Spleen (tissue), 11 donors: Measurements from ENCODE around the gene SSBP3. TPM values are rescaled to one million over a fixed set of nuclear protein-coding genes. Genes with fewer than 3 reads are reported as not detected.
"Not testable (repeated sequence)": the region's sequence is repeated elsewhere in the genome, so short reads cannot be mapped to it uniquely, and the experiment has no call there.

Source experiments
- DNase-seq: peaks from one replicate; pipeline ENCODE4 v3.0.0-alpha.2; 2020
- H3K27ac ChIP-seq, 8 donors: fragments of 200-600 bp; sonication (generic) in 7 of 8; 1 replicate in 4 of 8; 2 replicates in 4 of 8; pipeline versions ENCODE4 v1.5.0 to v1.8.0; 2016 to 2021; ENCODE audit warnings: inconsistent platforms in 4 of 8, mild to moderate bottlenecking in 4 of 8, moderate library complexity in 1 of 8
- H3K27me3 ChIP-seq, 7 donors: fragments of 200-600 bp; sonication (generic) in 6 of 7; replicated peaks in 1 of 7; 1 replicate in 4 of 7; 2 replicates in 3 of 7; pipeline versions ENCODE4 v1.5.0 to v1.8.0; 2016 to 2021; ENCODE audit warnings: inconsistent platforms in 3 of 7, mild to moderate bottlenecking in 1 of 7
- H3K36me3 ChIP-seq, 6 donors: fragments of 200-600 bp; sonication (generic) in 5 of 6; 1 replicate in 4 of 6; 2 replicates in 2 of 6; pipeline versions ENCODE4 v1.5.0 to v1.8.0; 2016 to 2021; ENCODE audit warnings: inconsistent platforms in 2 of 6
- H3K4me1 ChIP-seq, 6 donors: fragments of 200-600 bp; sonication (generic) in 5 of 6; 1 replicate in 3 of 6; 2 replicates in 3 of 6; pipeline versions ENCODE4 v1.5.0 to v1.8.0; 2016 to 2021; ENCODE audit warnings: inconsistent platforms in 3 of 6
- H3K4me3 ChIP-seq, 8 donors: fragments of 200-600 bp; sonication (generic) in 7 of 8; 1 replicate in 4 of 8; 2 replicates in 4 of 8; pipeline versions ENCODE4 v1.5.0 to v1.8.0; 2016 to 2021; ENCODE audit warnings: inconsistent platforms in 4 of 8, mild to moderate bottlenecking in 4 of 8, moderate library complexity in 2 of 8
- H3K9me3 ChIP-seq, 8 donors: fragments of 200-600 bp; sonication (generic) in 7 of 8; 1 replicate in 4 of 8; 2 replicates in 4 of 8; pipeline versions ENCODE4 v1.5.0 to v1.8.0; 2016 to 2021; ENCODE audit warnings: inconsistent platforms in 4 of 8
- POLR2A ChIP-seq, 3 donors: fragments of 450-650 bp; IDR thresholded peaks; one replicate each; pipeline ENCODE4 v1.5.1; 2017; ENCODE audit warnings: antibody characterized with exemption in 3 of 3, mild to moderate bottlenecking in 1 of 3
- POLR2AphosphoS5 ChIP-seq, 3 donors: sonication (generic); formaldehyde crosslinking; IDR thresholded peaks; one replicate each; pipeline ENCODE4 v1.5.1; 2017; ENCODE audit warnings: antibody characterized with exemption in 3 of 3
- WGBS, 5 donors: extraction: QIAGEN DNeasy Blood & Tissue Kit in 3 of 5; methylation state at CpG; one replicate each; pipeline versions ENCODE4 v1.1.5 to v1.1.7; 2013 to 2018; 5-methylcytosine and 5-hydroxymethylcytosine counted together
- intact Hi-C: fragments of 100-400 bp; cut with DNase I; formaldehyde crosslinking; loops from one replicate; pipeline ENCODE4 v1.15.0; 2023; ENCODE audit warnings: low total_unique reads
- polyA plus RNA-seq, 3 donors: library from polyadenylated mRNA; stranded (reverse); fragments of 200-250 nt; gene quantifications; one replicate each; pipeline ENCODE4 v1.2.1, GENCODE V29; 2013
- total RNA-seq, 7 donors: library from RNA; depleted of rRNA in 3 of 7; stranded (reverse); fragments of >200 nt in 3 of 7; fragmentation: NEBNext Ultra II Directional in 4 of 7; extraction: Animal tissue kit (Norgen Biotek cat#: 25700) in 4 of 7; gene quantifications; one replicate each; pipeline versions ENCODE4 v1.1.0 to v1.2.1, GENCODE V29; 2016 to 2021
- TF ChIP-seq, protein P1 (sequence below), 11 experiments: fragments of 200-600 bp in 7 of 11; fragments of 450-650 bp in 4 of 11; sonication (generic) in 4 of 11; IDR thresholded peaks in 8 of 11; conservative IDR thresholded peaks in 3 of 11; 1 replicate in 7 of 11; 2 replicates in 4 of 11; pipeline versions ENCODE4 v1.4.0 to v1.8.0; 2016 to 2021; ENCODE audit warnings: antibody characterized with exemption in 11 of 11, inconsistent platforms in 4 of 11, mild to moderate bottlenecking in 1 of 11
- donor health status: healthy with polysubstance abuse.
- donor health status: DM: no; HTN: no; CAD: no; lungs with moderate emphysema.
- donor health status: DM: no; HTN: no; CAD: no.
- donor health status: Bipolar disorder and iron deficiency.
- donor health status: healthy.
- donor health status: DM: no; HTN: no; CAD: no.
- donor health status: DM: yes; HTN: yes; CAD: no.

Gene SSBP3
- total and polyA plus RNA-seq, 10 donors = 14.4 to 73.5 (median 26.3) TPM

GRCh38 chr1:54392401-54392800, 13.8 kb downstream of the SSBP3 start:
- 62 to 82% (median 75%) methylated on average over 3 of the region's 3 CpGs for WGBS, 5 donors
- Histone ChIP-seq H3K27me3 (no peaks in the 10 kb centered on the region), H3K4me3 (no peak overlapping the region), H3K4me1 (peaks cover 8 to 88% (median 50%) of the 10 kb centered on the region in 6 donors), H3K36me3 (peaks cover 0 to 76% (median 7%) of the 10 kb centered on the region in 6 donors), H3K27ac (no peak overlapping the region), H3K9me3 (no peaks in the 10 kb centered on the region)
- intact Hi-C loops = loop anchor here (10.0 kb wide), 1 partner anchor 78 kb away; no protein-coding TSS in a partner anchor
- no peak for DNase-seq
- TF ChIP-seq POLR2AphosphoS5 (IDR thresholded peaks at IDR 0.05) (no peak), POLR2A (IDR thresholded peaks at IDR 0.05) (no peak)
- TF ChIP-seq, protein P1, sequence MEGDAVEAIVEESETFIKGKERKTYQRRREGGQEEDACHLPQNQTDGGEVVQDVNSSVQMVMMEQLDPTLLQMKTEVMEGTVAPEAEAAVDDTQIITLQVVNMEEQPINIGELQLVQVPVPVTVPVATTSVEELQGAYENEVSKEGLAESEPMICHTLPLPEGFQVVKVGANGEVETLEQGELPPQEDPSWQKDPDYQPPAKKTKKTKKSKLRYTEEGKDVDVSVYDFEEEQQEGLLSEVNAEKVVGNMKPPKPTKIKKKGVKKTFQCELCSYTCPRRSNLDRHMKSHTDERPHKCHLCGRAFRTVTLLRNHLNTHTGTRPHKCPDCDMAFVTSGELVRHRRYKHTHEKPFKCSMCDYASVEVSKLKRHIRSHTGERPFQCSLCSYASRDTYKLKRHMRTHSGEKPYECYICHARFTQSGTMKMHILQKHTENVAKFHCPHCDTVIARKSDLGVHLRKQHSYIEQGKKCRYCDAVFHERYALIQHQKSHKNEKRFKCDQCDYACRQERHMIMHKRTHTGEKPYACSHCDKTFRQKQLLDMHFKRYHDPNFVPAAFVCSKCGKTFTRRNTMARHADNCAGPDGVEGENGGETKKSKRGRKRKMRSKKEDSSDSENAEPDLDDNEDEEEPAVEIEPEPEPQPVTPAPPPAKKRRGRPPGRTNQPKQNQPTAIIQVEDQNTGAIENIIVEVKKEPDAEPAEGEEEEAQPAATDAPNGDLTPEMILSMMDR (IDR thresholded peaks at IDR 0.05 in 8 of 11, conservative IDR thresholded peaks at IDR 0.05 in 3 of 11) = no peak

DNA sequence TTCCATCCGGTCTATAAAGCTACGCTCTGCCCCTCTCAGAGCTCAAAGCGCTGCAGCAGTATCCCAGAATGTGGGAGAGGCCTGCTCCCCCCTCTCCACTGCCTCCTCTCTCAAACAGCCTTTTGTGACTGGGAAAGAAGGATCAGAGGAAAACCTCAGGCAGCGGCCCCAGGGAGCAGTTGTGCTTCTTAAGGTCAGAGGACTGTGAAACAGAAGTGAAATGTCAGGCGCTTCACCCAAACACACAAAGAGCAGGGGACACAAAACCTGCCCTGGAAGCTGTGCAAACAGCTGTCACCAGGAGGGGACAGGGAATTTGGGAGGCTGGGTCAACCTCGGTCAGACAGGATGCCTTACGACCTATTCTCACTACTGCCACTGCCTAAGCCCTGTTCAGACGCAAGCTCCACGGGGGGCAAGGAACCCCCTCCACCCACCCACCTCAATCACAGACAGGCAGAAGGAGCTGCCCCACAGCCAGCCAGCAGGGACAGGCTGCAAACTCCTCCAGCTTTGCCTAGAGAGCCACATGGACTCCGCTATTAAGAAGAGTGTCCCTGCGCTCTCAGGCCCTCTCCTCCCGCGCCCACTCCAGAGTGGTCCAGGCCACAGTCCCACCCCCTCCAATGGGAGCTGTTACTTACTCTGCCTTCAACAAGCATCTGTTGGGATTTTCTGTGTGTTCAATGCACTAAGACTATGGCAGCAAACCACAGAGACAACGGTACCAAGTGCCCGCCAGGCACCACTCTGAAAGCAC, 14.6 kb downstream of the SSBP3 start:
- no peak for DNase-seq
- Histone ChIP-seq H3K27me3 (no peaks in the 10 kb centered on the region), H3K4me3 (no peak overlapping the region), H3K36me3 (peaks cover 0 to 68% (median 6%) of the 10 kb centered on the region in 6 donors), H3K4me1 (peaks cover 1 to 86% (median 46%) of the 10 kb centered on the region in 6 donors), H3K9me3 (no peaks in the 10 kb centered on the region), H3K27ac (peak overlapping the region in 5 of 8 donors; percentile 64 to 77 (median 73))
- WGBS, 5 donors = 84 to 95% (median 89%) methylated on average over 12 to 15 of the region's 15 CpGs
- TF ChIP-seq POLR2AphosphoS5 (IDR thresholded peaks at IDR 0.05) = no peak
- TF ChIP-seq POLR2A (IDR thresholded peaks at IDR 0.05) = no peak
- TF ChIP-seq, protein P1 (IDR thresholded peaks at IDR 0.05 in 8 of 11, conservative IDR thresholded peaks at IDR 0.05 in 3 of 11) = no peak
- intact Hi-C loops = loop anchor here (10.0 kb wide), 1 partner anchor 77 kb away; no protein-coding TSS in a partner anchor

DNA sequence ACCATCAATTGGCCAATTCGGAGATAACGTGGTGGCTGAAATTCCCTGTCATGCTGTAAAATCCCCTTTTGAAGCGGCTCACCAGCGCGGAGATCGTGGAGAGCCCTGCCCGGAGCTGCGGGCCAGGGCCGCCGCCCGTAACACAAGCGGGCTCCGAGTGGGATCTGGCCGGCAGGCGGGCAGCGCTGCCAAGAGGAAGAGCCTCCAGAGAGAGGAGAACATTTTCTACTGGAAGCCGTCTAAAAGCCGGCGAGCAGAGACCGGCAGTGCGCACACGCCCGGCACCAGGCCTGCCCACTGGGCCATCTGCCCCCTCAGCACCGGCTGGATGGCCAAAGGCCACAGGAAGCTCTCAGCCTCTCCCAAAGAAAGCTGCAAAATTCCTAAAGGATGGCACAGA, 15.5 kb downstream of the SSBP3 start:
- peak; percentile 83 for DNase-seq
- intact Hi-C loops = loop anchor here (10.0 kb wide), 1 partner anchor 76 kb away; no protein-coding TSS in a partner anchor
- Histone ChIP-seq H3K36me3 (peaks cover 0 to 71% (median 6%) of the 10 kb centered on the region in 6 donors), H3K4me1 (peaks cover 0 to 90% (median 46%) of the 10 kb centered on the region in 6 donors), H3K4me3 (peak overlapping the region in 2 of 8 donors; percentile 2 to 17), H3K27me3 (no peaks in the 10 kb centered on the region), H3K27ac (peak overlapping the region; percentile 2 to 77 (median 68)), H3K9me3 (no peaks in the 10 kb centered on the region)
- TF ChIP-seq POLR2AphosphoS5 (IDR thresholded peaks at IDR 0.05) = peak in 2 of 3 donors; percentile 77 to 80
- TF ChIP-seq POLR2A (IDR thresholded peaks at IDR 0.05) = no peak
- TF ChIP-seq, protein P1 (IDR thresholded peaks at IDR 0.05 in 8 of 11, conservative IDR thresholded peaks at IDR 0.05 in 3 of 11) = peak in 2 of 11 experiments; percentile 10 to 21
- 72 to 93% (median 79%) methylated on average over 11 to 24 of the region's 24 CpGs for WGBS, 5 donors

DNA sequence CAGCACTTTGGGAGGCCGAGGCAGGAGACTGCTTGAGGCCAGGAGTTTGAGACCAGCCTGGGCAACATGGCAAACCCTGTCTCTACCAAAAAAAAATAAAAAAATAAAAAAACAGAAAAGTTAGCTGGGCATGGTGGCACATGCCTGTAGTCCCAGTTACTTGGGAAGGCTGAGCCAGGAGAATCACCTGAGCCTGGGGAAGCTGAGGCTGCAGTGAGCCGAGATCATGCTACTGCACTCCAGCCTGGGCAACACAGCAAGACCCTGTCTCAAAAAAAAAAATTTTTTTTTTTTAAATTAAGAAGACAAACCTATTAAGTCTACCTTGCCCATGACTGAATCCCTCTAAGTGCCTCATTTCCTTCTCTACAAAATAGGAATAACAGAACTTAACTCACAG, 16.6 kb downstream of the SSBP3 start:
- WGBS, 5 donors = 94 to 100% (median 97%) methylated on average over 2 of the region's 2 CpGs
- Histone ChIP-seq H3K4me1 (peaks cover 8 to 91% (median 46%) of the 10 kb centered on the region in 6 donors), H3K27ac (peak overlapping the region in 5 of 8 donors; percentile 64 to 77 (median 73)), H3K36me3 (peaks cover 0 to 60% (median 6%) of the 10 kb centered on the region in 6 donors)
- H3K27me3 ChIP-seq, H3K4me3 ChIP-seq, H3K9me3 ChIP-seq, DNase-seq: not testable (repeated sequence)
- intact Hi-C loops = loop anchor here (10.0 kb wide), 1 partner anchor 75 kb away; no protein-coding TSS in a partner anchor
